Measurements from ENCODE around the gene ABCC8. TPM values are rescaled to one million over a fixed set of nuclear protein-coding genes. Genes with fewer than 3 reads are reported as not detected.
A peak's percentile ranks its signal among the peaks of the same experiment; 100 is the strongest.

The ABCC8 gene
- total and polyA plus RNA-seq, 4 donors: 1.2 to 14.9 (median 3.1) TPM

GRCh38 chr11:17353821-17354600 lies 122.6 kb downstream of the ABCC8 start:
- peak overlapping the region; percentile 48 for H3K4me3 ChIP-seq
- no peaks in the 10 kb centered on the region for H3K9me3 ChIP-seq (ENCODE audit: control insufficient read depth in 4 of 4, insufficient read depth in 3 of 4, low read length in 3 of 4)
- peaks cover 0 to 3% (median under 1%) of the 10 kb centered on the region in 4 donors for H3K36me3 ChIP-seq (ENCODE audit: control insufficient read depth in 4 of 4, insufficient read depth in 4 of 4, low read length in 4 of 4)
- WGBS, 2 donors: 7 to 10% methylated on average over 15 of the region's 15 CpGs
- DNase-seq: peak in 1 of 3 donors; percentile 2
- H3K9ac ChIP-seq (ENCODE audit: insufficient read depth in 1 of 2, low read length in 2 of 2): peak overlapping the region; percentile 31 to 42
- ATAC-seq (ENCODE audit: insufficient read depth, low FRiP score): no peak
- H3K4me1 ChIP-seq (ENCODE audit: control insufficient read depth in 5 of 5, insufficient read depth in 5 of 5, low read length in 5 of 5): peaks cover 0 to 15% (median 2%) of the 10 kb centered on the region in 5 donors
- peaks cover 0 to 27% (median 20%) of the 10 kb centered on the region in 3 donors for H3K27me3 ChIP-seq (ENCODE audit: control insufficient read depth in 3 of 3, insufficient read depth in 3 of 3, low read length in 2 of 3)
- no peak for TF ChIP-seq CTCF (IDR thresholded peaks at IDR 0.05; ENCODE audit: control extremely low read depth, extremely low read depth)
- peak overlapping the region; percentile 45 to 62 for H3K27ac ChIP-seq (ENCODE audit: low read depth in 1 of 2, low read length in 1 of 2)

GRCh38 chr11:17352950-17353820 lies 123.5 kb downstream of the ABCC8 start:
- peaks cover 0 to 1% (median under 1%) of the 10 kb centered on the region in 4 donors for H3K36me3 ChIP-seq (ENCODE audit: control insufficient read depth in 4 of 4, insufficient read depth in 4 of 4, low read length in 4 of 4)
- H3K9me3 ChIP-seq (ENCODE audit: control insufficient read depth in 4 of 4, insufficient read depth in 3 of 4, low read length in 3 of 4): no peaks in the 10 kb centered on the region
- peaks cover 0 to 27% (median 20%) of the 10 kb centered on the region in 3 donors for H3K27me3 ChIP-seq (ENCODE audit: control insufficient read depth in 3 of 3, insufficient read depth in 3 of 3, low read length in 2 of 3)
- peak overlapping the region; percentile 31 to 58 for H3K9ac ChIP-seq (ENCODE audit: insufficient read depth in 1 of 2, low read length in 2 of 2)
- WGBS, 2 donors: 0 to 1% methylated on average over 65 to 69 of the region's 69 CpGs
- ATAC-seq (ENCODE audit: insufficient read depth, low FRiP score) (peak; percentile 50), DNase-seq (peak; percentile 84)
- peak overlapping the region; percentile 45 to 62 for H3K27ac ChIP-seq (ENCODE audit: low read depth in 1 of 2, low read length in 1 of 2)
- TF ChIP-seq CTCF (IDR thresholded peaks at IDR 0.05; ENCODE audit: control extremely low read depth, extremely low read depth): no peak
- peak overlapping the region; percentile 48 for H3K4me3 ChIP-seq
- peaks cover 0 to 15% (median 2%) of the 10 kb centered on the region in 5 donors for H3K4me1 ChIP-seq (ENCODE audit: control insufficient read depth in 5 of 5, insufficient read depth in 5 of 5, low read length in 5 of 5)

DNA sequence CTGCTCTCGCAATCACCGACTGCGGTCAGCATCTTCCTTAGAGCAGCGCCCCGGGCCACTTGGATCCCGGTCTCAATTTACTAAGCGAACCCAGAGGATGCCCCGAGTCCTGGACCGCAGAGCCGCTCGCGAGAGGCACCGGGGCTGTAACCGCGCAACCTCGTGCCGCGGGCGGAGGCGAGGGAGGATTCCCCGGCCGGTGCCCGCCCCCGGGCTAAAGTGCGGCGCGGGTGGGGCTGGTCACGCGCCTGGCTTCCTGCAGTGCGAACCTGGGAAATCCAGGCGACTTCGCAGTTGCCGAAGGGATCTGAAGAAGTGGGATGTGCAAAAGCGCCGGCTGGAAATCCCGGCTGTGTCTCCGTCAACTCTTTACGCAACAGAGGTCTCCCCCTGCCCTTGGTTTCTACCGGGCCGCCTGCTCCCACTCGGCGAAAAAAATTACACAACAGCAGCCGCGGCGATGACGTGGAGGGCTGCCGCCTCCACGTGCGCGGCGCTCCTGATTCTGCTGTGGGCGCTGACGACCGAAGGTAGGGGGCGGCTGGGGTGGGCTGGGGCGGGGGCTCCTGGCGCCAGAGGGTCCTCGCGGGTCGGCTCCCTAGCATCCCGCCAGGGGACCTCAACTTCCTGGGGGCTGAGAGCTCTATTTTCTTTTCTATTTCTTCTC lies 125.0 kb downstream of the ABCC8 start, which contains the start of gene NCR3LG1:
Gene NCR3LG1, plus strand, starts transcription at position 291 of the 667 bp plus-strand sequence. Its CDS starts 170 bp downstream, at position 461.
- H3K9me3 ChIP-seq (ENCODE audit: control insufficient read depth in 4 of 4, insufficient read depth in 3 of 4, low read length in 3 of 4): no peaks in the 10 kb centered on the region
- TF ChIP-seq CTCF (IDR thresholded peaks at IDR 0.05; ENCODE audit: control extremely low read depth, extremely low read depth): no peak
- H3K27ac ChIP-seq (ENCODE audit: low read depth in 1 of 2, low read length in 1 of 2): peak within 1 kb of the TSS in 1 of 2 donors; percentile 39
- peaks cover 0 to 15% (median 2%) of the 10 kb centered on the region in 5 donors for H3K4me1 ChIP-seq (ENCODE audit: control insufficient read depth in 5 of 5, insufficient read depth in 5 of 5, low read length in 5 of 5)
- peak within 1 kb of the TSS; percentile 47 for H3K4me3 ChIP-seq
- ATAC-seq (ENCODE audit: insufficient read depth, low FRiP score) (peak; percentile 51), DNase-seq (peak; percentile 55 to 61 (median 60))
- no peaks in the 10 kb centered on the region for H3K36me3 ChIP-seq (ENCODE audit: control insufficient read depth in 4 of 4, insufficient read depth in 4 of 4, low read length in 4 of 4)
- peaks cover 0 to 27% (median 20%) of the 10 kb centered on the region in 3 donors for H3K27me3 ChIP-seq (ENCODE audit: control insufficient read depth in 3 of 3, insufficient read depth in 3 of 3, low read length in 2 of 3)
- no peak within 1 kb of the TSS for H3K9ac ChIP-seq (ENCODE audit: insufficient read depth in 1 of 2, low read length in 2 of 2)
- 1 to 2% methylated on average over 61 of the region's 61 CpGs for WGBS, 2 donors

Data from lung (tissue), 12 donors.